ENCODE results near the gene SLC30A1.

The SLC30A1 gene

GRCh38 chr1:211616231-211616964 is 37.4 kb upstream of the SLC30A1 start:
- Histone ChIP-seq H3K4me1 (ENCODE audit: insufficient read depth, low read length, severe bottlenecking) (no peaks in the 10 kb centered on the region), H3K4me3 (ENCODE audit: low read depth, low read length, poor library complexity, severe bottlenecking) (no peak overlapping the region), H3K9ac (ENCODE audit: low read length) (no peak overlapping the region), H3K4me2 (ENCODE audit: low read length) (no peak overlapping the region), H3K27me3 (ENCODE audit: insufficient read depth, low read length) (0 out of 2 replicates have a peak, but pooled peaks cover 5% of the 10 kb centered on the region), H3K9me2 (ENCODE audit: low read depth, low read length) (no peaks in the 10 kb centered on the region), H3K27ac (ENCODE audit: low read depth, low read length, poor library complexity, severe bottlenecking) (no peak overlapping the region), H4K20me1 (ENCODE audit: insufficient read depth, low read length) (no peaks in the 10 kb centered on the region), H2AFZ (ENCODE audit: low read length) (no peak overlapping the region), H3K9me3 (ENCODE audit: low read length) (no peaks in the 10 kb centered on the region), H3K79me2 (ENCODE audit: insufficient read depth, low read length) (no peaks in the 10 kb centered on the region), H3K36me3 (ENCODE audit: insufficient read depth, low read length) (no peaks in the 10 kb centered on the region), H3F3A (ENCODE audit: insufficient read depth, low read length) (no peaks in the 10 kb centered on the region)
- TF ChIP-seq CTCF (IDR thresholded peaks at IDR 0.05; ENCODE audit: low read length), result no peak

- no peak for TF ChIP-seq EZH2 (IDR thresholded peaks at IDR 0.05; ENCODE audit: borderline replicate concordance, low read length)
- no peak for TF ChIP-seq CTCF (IDR thresholded peaks at IDR 0.05; ENCODE audit: low read length)
- Histone ChIP-seq H3K36me3 (ENCODE audit: insufficient read depth, low read length) (no peaks in the 10 kb centered on the region), H3K9me2 (ENCODE audit: low read depth, low read length) (no peaks in the 10 kb centered on the region), H3K9me3 (ENCODE audit: low read length) (no peaks in the 10 kb centered on the region), H3K4me3 (ENCODE audit: low read depth, low read length, poor library complexity, severe bottlenecking) (no peak overlapping the region), H3F3A (ENCODE audit: insufficient read depth, low read length) (no peaks in the 10 kb centered on the region), H3K9ac (ENCODE audit: low read length) (no peak overlapping the region), H2AFZ (ENCODE audit: low read length) (no peak overlapping the region), H4K20me1 (ENCODE audit: insufficient read depth, low read length) (no peaks in the 10 kb centered on the region), H3K27ac (ENCODE audit: low read depth, low read length, poor library complexity, severe bottlenecking) (no peak overlapping the region), H3K4me2 (ENCODE audit: low read length) (no peak overlapping the region), H3K4me1 (ENCODE audit: insufficient read depth, low read length, severe bottlenecking) (no peaks in the 10 kb centered on the region), H3K79me2 (ENCODE audit: insufficient read depth, low read length) (no peaks in the 10 kb centered on the region), H3K27me3 (ENCODE audit: insufficient read depth, low read length) (0 out of 2 replicates have a peak, but pooled peaks cover under 1% of the 10 kb centered on the region)
These were observed 35.7 kb upstream of the SLC30A1 start for GRCh38 chr1:211614615-211615014.

GRCh38 chr1:211613951-211614350 is 35.0 kb upstream of the SLC30A1 start:
- H3K9ac ChIP-seq (ENCODE audit: low read length), result no peak overlapping the region
- H3K4me1 ChIP-seq (ENCODE audit: insufficient read depth, low read length, severe bottlenecking), result no peaks in the 10 kb centered on the region
- no peaks in the 10 kb centered on the region for H3K36me3 ChIP-seq (ENCODE audit: insufficient read depth, low read length)
- TF ChIP-seq CTCF (IDR thresholded peaks at IDR 0.05; ENCODE audit: low read length) (no peak), EZH2 (IDR thresholded peaks at IDR 0.05; ENCODE audit: borderline replicate concordance, low read length) (no peak)
- no peak overlapping the region for H2AFZ ChIP-seq (ENCODE audit: low read length)
- no peak overlapping the region for H3K4me2 ChIP-seq (ENCODE audit: low read length)
- H3K9me3 ChIP-seq (ENCODE audit: low read length), result no peaks in the 10 kb centered on the region
- no peaks in the 10 kb centered on the region for H3K9me2 ChIP-seq (ENCODE audit: low read depth, low read length)
- H3K27ac ChIP-seq (ENCODE audit: low read depth, low read length, poor library complexity, severe bottlenecking), result no peak overlapping the region
- no peaks in the 10 kb centered on the region for H3K27me3 ChIP-seq (ENCODE audit: insufficient read depth, low read length)
- no peaks in the 10 kb centered on the region for H4K20me1 ChIP-seq (ENCODE audit: insufficient read depth, low read length)
- no peaks in the 10 kb centered on the region for H3F3A ChIP-seq (ENCODE audit: insufficient read depth, low read length)
- H3K79me2 ChIP-seq (ENCODE audit: insufficient read depth, low read length), result no peaks in the 10 kb centered on the region
- no peak overlapping the region for H3K4me3 ChIP-seq (ENCODE audit: low read depth, low read length, poor library complexity, severe bottlenecking)

All from OCI-LY1 (cell line).